GM12892 (cell line): ENCODE results near the gene TJP2.

Source experiments
- DNase-seq: peaks from one replicate; pipeline ENCODE4 v3.0.0; 2011; ENCODE audit not compliant: insufficient read length
- FAIRE-seq: peaks from 2 replicates; lab custom pipeline; 2011; peaks lifted over from hg19 to GRCh38; lab: Jason Lieb, UNC
- POLR2A ChIP-seq: IDR thresholded peaks from 2 replicates; pipeline ENCODE4 v1.6.1; 2011; ENCODE audit warnings: low read depth, low read length, control low read depth
- POLR2AphosphoS5 ChIP-seq: IDR thresholded peaks from 2 replicates; pipeline ENCODE4 v1.6.1; 2011; ENCODE audit warnings: low read depth, low read length, control low read depth
- TAF1 ChIP-seq: IDR thresholded peaks from 2 replicates; pipeline ENCODE4 v1.6.1; 2011; ENCODE audit warnings: low read depth, mild to moderate bottlenecking, control low read depth, low read length, borderline replicate concordance

The TJP2 gene

GRCh38 chr9:69165581-69165980 lies 8.5 kb upstream of the TJP2 start:
- FAIRE-seq (no peak), DNase-seq (no peak)
- TF ChIP-seq TAF1 (no peak), POLR2A (no peak), POLR2AphosphoS5 (no peak)

DNA sequence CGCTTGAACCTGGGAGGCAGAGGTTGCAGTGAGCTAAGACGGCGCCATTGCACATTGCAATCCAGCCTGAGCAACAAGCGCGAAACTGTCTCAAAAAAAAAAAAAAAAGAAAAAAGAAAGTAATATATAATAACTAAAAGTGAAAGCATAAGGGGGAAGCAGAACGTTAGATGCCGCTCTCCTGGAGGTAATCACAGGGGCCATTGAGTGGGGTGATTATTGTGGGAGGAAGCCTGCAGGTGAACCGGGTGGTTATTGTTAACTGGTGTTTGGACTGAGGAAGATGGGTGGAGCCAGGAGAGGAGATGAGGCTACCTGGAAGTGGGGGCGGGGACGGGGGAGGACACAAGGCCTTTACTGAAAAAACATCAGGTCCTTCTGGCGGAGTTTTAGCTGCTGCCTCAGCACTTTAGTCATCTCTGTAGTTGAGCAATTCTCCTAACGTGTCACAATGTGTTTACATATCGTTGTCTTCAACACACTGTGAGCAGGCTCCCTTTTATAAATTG lies 5.3 kb upstream of the TJP2 start:
- TF ChIP-seq TAF1 (no peak), POLR2A (no peak), POLR2AphosphoS5 (no peak)
- no peak for FAIRE-seq
- no peak for DNase-seq

DNA sequence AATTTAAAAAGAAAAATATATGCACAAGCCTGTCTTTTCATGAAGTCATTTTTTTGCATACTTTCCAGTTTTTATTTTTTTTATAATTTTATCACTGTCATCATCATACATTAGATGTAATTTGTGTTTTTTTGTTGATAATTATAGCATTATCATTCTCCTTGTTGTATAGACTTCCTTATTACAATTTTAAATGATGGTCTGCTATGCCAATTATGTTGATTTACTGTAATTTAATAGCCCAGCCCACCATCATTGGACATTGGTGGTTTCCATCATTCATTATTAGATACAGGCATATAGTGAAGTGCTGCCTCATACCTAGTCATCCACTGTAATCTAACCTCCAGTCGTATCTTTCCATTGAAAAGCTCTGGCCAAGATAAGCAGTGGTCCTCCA lies 3.8 kb upstream of the TJP2 start:
- TF ChIP-seq TAF1 (no peak), POLR2A (no peak), POLR2AphosphoS5 (no peak)
- FAIRE-seq (no peak), DNase-seq (no peak)

- TF ChIP-seq POLR2A (no peak), TAF1 (no peak), POLR2AphosphoS5 (no peak)
- FAIRE-seq (no peak), DNase-seq (no peak)
These were observed 3.0 kb upstream of the TJP2 start for GRCh38 chr9:69171049-69171448.

DNA sequence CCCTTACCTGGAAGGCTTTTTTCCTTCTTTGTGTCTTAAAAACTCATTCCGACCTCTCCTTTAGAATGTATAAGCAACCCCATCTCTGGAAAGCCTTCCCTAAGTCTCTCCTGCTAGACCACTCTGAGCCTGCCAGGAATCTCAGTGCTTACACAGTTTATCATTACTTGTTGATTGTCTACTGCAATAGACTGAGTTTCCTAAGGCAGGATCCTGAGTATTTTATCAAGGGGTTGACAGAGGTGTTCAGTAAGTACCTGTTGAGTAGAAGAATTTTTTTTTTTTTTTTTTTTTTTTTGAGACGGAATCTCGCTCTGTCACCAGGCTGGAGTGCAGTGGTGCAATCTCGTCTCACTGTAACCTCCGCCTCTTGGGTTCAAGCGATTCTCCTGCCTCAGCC lies 2.6 kb upstream of the TJP2 start:
- TF ChIP-seq POLR2A (no peak), POLR2AphosphoS5 (no peak), TAF1 (no peak)
- no peak for FAIRE-seq
- no peak for DNase-seq

DNA sequence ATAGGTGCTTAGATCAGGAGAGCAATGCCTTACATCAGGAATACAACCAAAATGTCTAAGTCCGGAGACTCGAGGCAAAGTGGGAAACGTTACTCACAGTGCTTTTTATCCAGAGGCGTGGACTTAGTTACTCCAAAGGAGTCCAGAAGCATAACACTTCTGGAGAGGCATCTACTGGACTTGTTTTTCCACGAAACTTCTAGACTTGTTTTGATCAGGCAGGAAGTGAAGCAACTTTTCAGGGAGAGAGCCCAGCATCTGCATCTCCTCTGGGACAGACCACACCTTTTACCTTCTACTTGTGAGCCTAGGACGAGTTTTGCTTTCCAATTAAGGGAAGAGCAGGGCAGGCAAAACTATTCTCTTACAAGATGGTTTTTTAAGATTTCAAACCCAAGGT lies 1.2 kb upstream of the TJP2 start:
- no peak for DNase-seq
- TF ChIP-seq POLR2A = no peak
- no peak for FAIRE-seq

GRCh38 chr9:69173497-69173890 lies 583 bp upstream of the TJP2 start:
- FAIRE-seq (no peak), DNase-seq (no peak)
- TF ChIP-seq TAF1 = no peak
- TF ChIP-seq POLR2A = no peak
- no peak for TF ChIP-seq POLR2AphosphoS5

DNA sequence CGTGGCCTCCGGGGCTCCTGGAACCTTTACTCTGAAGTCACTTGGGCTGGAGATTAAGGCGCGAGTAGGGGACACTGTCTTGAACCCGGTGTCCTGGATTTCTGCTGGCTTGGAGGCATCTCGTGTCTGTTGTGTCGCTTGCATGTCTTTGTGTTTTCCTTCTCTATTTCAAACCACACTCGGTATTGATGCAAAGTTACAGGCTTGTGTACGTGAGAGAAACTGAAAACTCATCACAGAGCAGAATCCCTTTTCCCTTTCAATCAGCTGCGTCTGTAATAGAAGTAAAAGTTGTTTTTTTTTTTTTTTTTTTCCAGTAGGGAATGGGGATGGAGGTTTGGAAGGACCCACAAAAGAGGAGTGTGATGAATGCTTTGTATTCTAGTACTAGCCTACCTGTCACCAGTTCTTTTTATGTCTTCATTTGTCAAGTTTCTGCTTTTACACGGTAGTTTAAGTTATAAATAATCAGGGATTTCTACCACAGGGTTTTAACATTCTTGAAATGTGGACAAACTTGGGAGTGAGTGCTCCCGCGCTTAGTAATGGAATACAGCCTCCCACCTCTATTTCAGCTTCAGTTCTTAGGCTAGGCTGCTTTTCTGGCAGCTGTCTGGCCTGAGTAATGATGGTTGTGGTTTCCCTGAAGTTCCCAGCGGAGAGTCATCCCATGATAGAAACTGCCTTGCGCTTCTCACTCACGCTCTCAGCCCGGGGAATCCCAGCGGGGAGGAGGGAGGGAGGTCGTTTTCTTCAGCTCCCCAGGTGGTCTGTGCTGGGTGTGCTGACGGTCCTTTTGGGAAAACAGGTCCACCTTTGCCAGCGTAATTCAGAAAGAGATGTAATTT lies 763 bp downstream of the TJP2 start:
- peak; percentile 90 for FAIRE-seq
- TF ChIP-seq TAF1 (peak; percentile 68; the same call in 1 of the 2 replicates), POLR2AphosphoS5 (0 out of 2 replicates have a peak, but pooled peaks have one; percentile 19), POLR2A (peak; percentile 44; the same call in 1 of the 2 replicates)
- peak; percentile 39 for DNase-seq

- FAIRE-seq = no peak
- DNase-seq = no peak
- no peak for TF ChIP-seq POLR2A
- TF ChIP-seq TAF1 = no peak
- TF ChIP-seq POLR2AphosphoS5 = no peak
These were observed 1.4 kb downstream of the TJP2 start for GRCh38 chr9:69175486-69175885.

DNA sequence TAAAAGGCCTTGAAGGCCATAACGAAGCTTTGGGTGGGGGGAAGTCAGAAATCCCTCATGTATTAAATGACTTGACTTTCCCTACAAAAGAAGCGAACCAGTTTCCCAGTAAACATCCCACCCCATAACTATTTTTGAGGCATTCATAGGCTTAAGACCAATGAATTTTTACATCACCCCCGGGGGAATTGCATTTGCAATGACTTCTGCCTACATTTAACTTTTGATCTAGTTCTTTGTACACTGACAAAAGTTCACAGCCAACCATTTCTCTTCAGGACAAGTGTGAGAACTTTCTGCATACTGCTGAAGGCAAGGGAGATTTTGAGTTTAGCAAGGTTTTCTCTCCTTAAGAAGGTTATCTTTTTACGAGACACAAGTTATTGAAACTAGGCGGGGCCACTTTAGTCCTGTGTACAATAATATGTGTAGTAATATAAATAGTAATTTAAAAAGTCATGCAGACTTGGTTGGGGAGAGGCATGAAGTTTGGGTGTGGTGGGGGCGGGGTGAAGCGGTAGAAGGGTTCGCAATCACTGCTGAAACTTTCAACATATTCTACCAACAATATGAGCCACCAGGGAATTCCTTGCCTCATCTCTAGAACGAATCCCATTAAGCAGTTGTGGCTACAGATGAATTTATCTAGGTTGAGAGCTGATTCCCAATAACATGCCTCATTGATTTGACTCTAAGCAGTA lies 2.5 kb downstream of the TJP2 start:
- DNase-seq = no peak
- TF ChIP-seq POLR2A (no peak), TAF1 (no peak), POLR2AphosphoS5 (no peak)
- FAIRE-seq = no peak

DNA sequence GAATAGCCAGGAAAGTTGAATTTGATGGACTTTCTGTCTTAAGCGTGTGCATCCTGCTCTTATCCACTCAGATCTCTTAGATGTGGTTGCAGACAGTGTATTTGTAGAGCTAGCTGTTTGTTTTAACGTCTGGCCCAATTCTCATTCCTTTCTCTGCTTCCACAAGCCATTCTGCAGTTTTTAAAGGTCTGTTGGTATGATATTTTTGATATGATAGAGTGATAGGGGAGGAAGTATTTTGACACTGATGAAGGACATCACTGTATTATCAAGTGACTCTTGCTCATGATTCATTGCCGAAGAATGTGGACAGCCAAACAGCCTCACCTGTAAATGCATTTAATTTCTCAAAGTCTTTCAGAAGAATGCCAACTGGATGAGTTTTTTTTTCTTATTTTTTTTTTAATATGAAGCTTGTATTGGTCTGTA lies 4.5 kb downstream of the TJP2 start:
- no peak for FAIRE-seq
- TF ChIP-seq POLR2AphosphoS5 = no peak
- no peak for TF ChIP-seq TAF1
- no peak for TF ChIP-seq POLR2A

More for the DNA sequence above, 4.5 kb downstream of the TJP2 start:
- no peak for DNase-seq
